Upper lobe of left lung (tissue), 6 donors: Measurements from ENCODE around the gene NKAIN2. TPM values are rescaled to one million over a fixed set of nuclear protein-coding genes. Genes with fewer than 3 reads are reported as not detected.

ENCODE experiments used
- ATAC-seq, 2 donors: fragments of 200-7000 bp; cut with Tn5 transposase; one replicate each; pipeline ENCODE4 v1.9.1; 2022; ENCODE audit warnings: mild to moderate bottlenecking in 2 of 2, moderate library complexity in 2 of 2; ENCODE audit not compliant: low FRiP score in 2 of 2
- DNase-seq, 2 donors: peaks; one replicate each; pipeline ENCODE4 v3.0.0-alpha.2; 2019 to 2020
- H3K27ac ChIP-seq, 4 donors: fragments of 200-600 bp; sonication (generic); one replicate each; pipeline ENCODE4 v1.5.1; 2016 to 2019
- H3K27me3 ChIP-seq, 4 donors: fragments of 200-600 bp; sonication (generic); one replicate each; pipeline ENCODE4 v1.5.1; 2017 to 2019
- H3K36me3 ChIP-seq, 4 donors: fragments of 200-600 bp; sonication (generic); one replicate each; pipeline ENCODE4 v1.5.1; 2016 to 2019
- H3K4me1 ChIP-seq, 4 donors: fragments of 200-600 bp; sonication (generic); one replicate each; pipeline ENCODE4 v1.5.1; 2018 to 2019
- H3K4me3 ChIP-seq, 4 donors: fragments of 200-600 bp; sonication (generic); one replicate each; pipeline ENCODE4 v1.5.1; 2017 to 2019; ENCODE audit warnings: mild to moderate bottlenecking in 2 of 4, moderate library complexity in 1 of 4
- H3K9me3 ChIP-seq, 4 donors: fragments of 200-600 bp; sonication (generic); one replicate each; pipeline ENCODE4 v1.5.1; 2018 to 2019
- EP300 ChIP-seq, 4 donors: sonication (generic); formaldehyde crosslinking; IDR thresholded peaks; one replicate each; pipeline ENCODE4 v1.5.1; 2017; ENCODE audit warnings: antibody characterized with exemption in 4 of 4, control low read depth in 2 of 4
- POLR2A ChIP-seq, 4 donors: fragments of 450-650 bp; IDR thresholded peaks; one replicate each; pipeline ENCODE4 v1.5.1; 2016 to 2017; ENCODE audit warnings: antibody characterized with exemption in 4 of 4, mild to moderate bottlenecking in 2 of 4
- POLR2AphosphoS5 ChIP-seq, 2 donors: sonication (generic); formaldehyde crosslinking; IDR thresholded peaks; one replicate each; pipeline ENCODE4 v1.5.1; 2017; ENCODE audit warnings: antibody characterized with exemption in 2 of 2
- WGBS, 2 donors: methylation state at CpG; one replicate each; pipeline ENCODE4 v1.1.5; 2017 to 2018; 5-methylcytosine and 5-hydroxymethylcytosine counted together
- total RNA-seq, 6 donors: library from RNA; depleted of rRNA in 4 of 6; stranded (reverse); fragments of >200 nt in 4 of 6; gene quantifications; one replicate each; pipeline versions ENCODE4 v1.1.0 to v1.2.1, GENCODE V29; 2016 to 2021
- TF ChIP-seq, protein P1 (sequence below), 6 experiments: fragments of 450-650 bp in 4 of 6; fragments of 200-600 bp in 2 of 6; sonication (generic) in 2 of 6; IDR thresholded peaks; one replicate each; pipeline ENCODE4 v1.5.1; 2016 to 2019; ENCODE audit warnings: antibody characterized with exemption in 6 of 6
- donor health status: DM: no; HTN: no; CAD: no; lungs with moderate emphysema.
- donor health status: DM: no; HTN: yes; CAD: no; lungs with severe emphysema.

Gene NKAIN2
- total RNA-seq, 6 donors from 2014 or later = 0.13 to 0.20 TPM; not detected in 4

DNA sequence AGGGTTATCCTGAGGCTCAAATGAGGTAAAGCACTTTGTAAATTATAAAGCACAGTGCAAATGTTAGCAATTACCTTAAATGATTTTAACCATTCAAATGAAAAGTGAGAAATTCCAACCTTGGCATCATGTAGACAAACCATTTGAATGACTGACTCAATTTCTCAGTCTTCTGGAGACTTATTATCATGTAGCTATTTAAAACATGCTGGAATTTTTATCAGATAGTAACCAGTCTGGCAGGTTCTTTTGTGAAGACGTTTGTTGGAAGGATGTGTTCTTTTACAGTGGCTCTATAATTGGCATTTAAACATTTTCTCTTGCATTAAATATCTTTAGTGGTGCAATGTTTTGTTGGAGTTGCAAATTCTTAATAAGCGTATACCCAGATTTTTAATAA, 386.6 kb downstream of the NKAIN2 start:
- Histone ChIP-seq H3K36me3 (no peaks in the 10 kb centered on the region), H3K9me3 (no peaks in the 10 kb centered on the region), H3K27ac (no peak overlapping the region), H3K4me1 (no peaks in the 10 kb centered on the region), H3K4me3 (no peak overlapping the region), H3K27me3 (no peaks in the 10 kb centered on the region)
- WGBS, 2 donors = 64 to 71% methylated on average over 2 of the region's 2 CpGs
- TF ChIP-seq EP300 (IDR thresholded peaks at IDR 0.05) = no peak
- TF ChIP-seq POLR2A (IDR thresholded peaks at IDR 0.05) = no peak
- TF ChIP-seq, protein P1, sequence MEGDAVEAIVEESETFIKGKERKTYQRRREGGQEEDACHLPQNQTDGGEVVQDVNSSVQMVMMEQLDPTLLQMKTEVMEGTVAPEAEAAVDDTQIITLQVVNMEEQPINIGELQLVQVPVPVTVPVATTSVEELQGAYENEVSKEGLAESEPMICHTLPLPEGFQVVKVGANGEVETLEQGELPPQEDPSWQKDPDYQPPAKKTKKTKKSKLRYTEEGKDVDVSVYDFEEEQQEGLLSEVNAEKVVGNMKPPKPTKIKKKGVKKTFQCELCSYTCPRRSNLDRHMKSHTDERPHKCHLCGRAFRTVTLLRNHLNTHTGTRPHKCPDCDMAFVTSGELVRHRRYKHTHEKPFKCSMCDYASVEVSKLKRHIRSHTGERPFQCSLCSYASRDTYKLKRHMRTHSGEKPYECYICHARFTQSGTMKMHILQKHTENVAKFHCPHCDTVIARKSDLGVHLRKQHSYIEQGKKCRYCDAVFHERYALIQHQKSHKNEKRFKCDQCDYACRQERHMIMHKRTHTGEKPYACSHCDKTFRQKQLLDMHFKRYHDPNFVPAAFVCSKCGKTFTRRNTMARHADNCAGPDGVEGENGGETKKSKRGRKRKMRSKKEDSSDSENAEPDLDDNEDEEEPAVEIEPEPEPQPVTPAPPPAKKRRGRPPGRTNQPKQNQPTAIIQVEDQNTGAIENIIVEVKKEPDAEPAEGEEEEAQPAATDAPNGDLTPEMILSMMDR (IDR thresholded peaks at IDR 0.05) = no peak
- TF ChIP-seq POLR2AphosphoS5 (IDR thresholded peaks at IDR 0.05) = no peak
- ATAC-seq (no peak), DNase-seq (no peak)

DNA sequence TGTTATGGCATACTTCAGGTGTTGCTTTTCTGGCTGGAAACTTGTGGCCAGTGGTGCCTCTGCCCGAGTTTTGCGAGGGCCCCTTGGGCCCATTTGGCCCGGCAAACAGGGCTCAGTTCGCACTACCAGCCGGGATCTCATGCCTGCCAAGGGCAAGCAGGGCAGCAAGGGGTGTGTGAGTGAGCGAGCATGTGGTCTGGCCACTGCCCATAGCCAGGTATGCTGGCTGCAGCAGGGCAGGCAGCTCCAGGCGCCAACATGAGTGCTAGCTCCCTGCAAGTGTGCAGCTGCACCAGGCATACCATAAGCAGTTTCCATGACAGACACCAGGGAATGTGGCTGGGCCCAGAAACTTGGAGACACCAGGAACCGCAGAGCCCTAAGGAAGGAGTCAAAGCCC, 389.5 kb downstream of the NKAIN2 start:
- 91 to 94% methylated on average over 3 to 8 of the region's 8 CpGs for WGBS, 2 donors
- Histone ChIP-seq H3K4me3 (no peak overlapping the region), H3K27me3 (no peaks in the 10 kb centered on the region), H3K27ac (no peak overlapping the region), H3K9me3 (no peaks in the 10 kb centered on the region), H3K36me3 (no peaks in the 10 kb centered on the region), H3K4me1 (no peaks in the 10 kb centered on the region)
- peak in 1 of 2 donors; percentile 43 for DNase-seq
- ATAC-seq = no peak
- TF ChIP-seq POLR2A (IDR thresholded peaks at IDR 0.05) (no peak), EP300 (IDR thresholded peaks at IDR 0.05) (no peak), POLR2AphosphoS5 (IDR thresholded peaks at IDR 0.05) (no peak)
- TF ChIP-seq, protein P1 (IDR thresholded peaks at IDR 0.05) = no peak

DNA sequence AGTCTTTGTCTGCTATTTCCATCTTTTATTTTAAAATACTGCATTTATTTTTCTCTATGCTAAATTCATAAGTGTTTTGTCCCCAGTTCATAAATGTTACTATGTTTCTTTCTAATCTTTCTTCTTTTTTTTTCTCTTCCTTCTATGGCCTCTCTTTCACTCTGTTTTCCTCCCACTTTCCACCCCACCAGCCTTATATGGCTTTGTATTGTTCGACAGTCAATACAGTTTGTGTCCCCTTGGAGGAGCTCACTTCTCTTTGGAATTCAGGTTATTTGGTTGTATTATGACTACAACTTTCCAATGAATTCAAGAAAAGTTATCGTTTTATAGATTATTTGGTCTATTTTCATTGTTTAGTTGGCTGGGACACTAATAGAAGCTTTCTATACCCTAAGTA, 393.5 kb downstream of the NKAIN2 start:
- DNase-seq (no peak), ATAC-seq (no peak)
- Histone ChIP-seq H3K4me1 (no peaks in the 10 kb centered on the region), H3K4me3 (no peak overlapping the region), H3K27ac (no peak overlapping the region), H3K9me3 (no peaks in the 10 kb centered on the region), H3K36me3 (no peaks in the 10 kb centered on the region), H3K27me3 (no peaks in the 10 kb centered on the region)
- TF ChIP-seq POLR2A (IDR thresholded peaks at IDR 0.05) = no peak
- TF ChIP-seq POLR2AphosphoS5 (IDR thresholded peaks at IDR 0.05) = no peak
- TF ChIP-seq EP300 (IDR thresholded peaks at IDR 0.05) = no peak
- WGBS, 2 donors = 86 to 91% methylated on average over 2 of the region's 2 CpGs

DNA sequence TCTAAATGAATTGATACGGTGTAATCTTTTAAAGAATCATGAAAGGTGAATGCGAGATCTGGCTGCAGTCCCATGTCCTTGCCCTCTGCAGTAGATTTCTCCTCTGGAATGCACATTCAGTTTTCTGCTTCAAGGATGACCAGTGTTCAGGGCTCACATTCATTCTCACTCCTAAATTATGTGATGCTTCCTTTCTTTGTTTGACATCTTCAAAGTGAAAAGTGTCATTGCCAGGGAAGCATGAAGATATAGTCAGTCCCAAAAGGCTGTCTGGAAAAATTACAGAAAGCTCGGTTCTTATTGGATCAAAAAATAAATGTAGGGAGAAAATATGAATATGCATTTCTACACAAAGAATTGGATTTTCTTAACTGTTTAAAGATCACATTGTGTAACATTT, 395.6 kb downstream of the NKAIN2 start:
- no peak overlapping the region for H3K4me3 ChIP-seq
- no peaks in the 10 kb centered on the region for H3K4me1 ChIP-seq
- DNase-seq (no peak), ATAC-seq (no peak)
- H3K9me3 ChIP-seq = no peaks in the 10 kb centered on the region
- TF ChIP-seq, protein P1 (IDR thresholded peaks at IDR 0.05) = no peak
- no peak for TF ChIP-seq EP300 (IDR thresholded peaks at IDR 0.05)
- 36 to 51% methylated on average over 3 of the region's 3 CpGs for WGBS, 2 donors
- no peaks in the 10 kb centered on the region for H3K36me3 ChIP-seq
- no peaks in the 10 kb centered on the region for H3K27me3 ChIP-seq
- H3K27ac ChIP-seq = no peak overlapping the region

DNA sequence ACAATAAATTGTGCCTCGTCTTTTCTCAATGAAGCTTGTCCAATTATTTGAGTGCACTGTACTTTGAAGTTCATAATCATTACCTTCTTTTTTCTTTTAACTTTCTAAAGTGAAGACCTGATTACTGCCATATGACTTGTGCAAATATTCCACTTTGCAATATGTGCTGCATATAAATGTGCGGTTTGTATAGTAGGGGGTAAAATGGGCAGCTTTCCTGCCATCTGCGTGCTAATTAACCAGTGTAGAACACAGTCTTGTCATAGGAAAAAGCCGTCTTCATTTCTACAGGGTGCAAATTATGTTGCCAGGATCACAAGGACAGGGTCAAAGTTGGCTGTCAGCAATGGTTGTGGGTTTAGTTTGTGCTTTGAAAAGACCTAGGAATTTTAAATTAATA, 397.0 kb downstream of the NKAIN2 start:
- Histone ChIP-seq H3K4me3 (no peak overlapping the region), H3K27me3 (no peaks in the 10 kb centered on the region), H3K9me3 (no peaks in the 10 kb centered on the region), H3K36me3 (no peaks in the 10 kb centered on the region), H3K27ac (no peak overlapping the region), H3K4me1 (no peaks in the 10 kb centered on the region)
- ATAC-seq (no peak), DNase-seq (no peak)
- TF ChIP-seq EP300 (IDR thresholded peaks at IDR 0.05) = no peak
- TF ChIP-seq, protein P1 (IDR thresholded peaks at IDR 0.05) = no peak
- no peak for TF ChIP-seq POLR2AphosphoS5 (IDR thresholded peaks at IDR 0.05)
- TF ChIP-seq POLR2A (IDR thresholded peaks at IDR 0.05) = no peak
- WGBS, 2 donors = 88 to 89% methylated on average over 4 of the region's 4 CpGs
